Measurements from ENCODE around the gene RABL2B. TPM values are rescaled to one million over a fixed set of nuclear protein-coding genes. Genes with fewer than 3 reads are reported as not detected.

The RABL2B gene
- total RNA-seq, 1 donor from 2014 or later: 6.2 TPM

DNA sequence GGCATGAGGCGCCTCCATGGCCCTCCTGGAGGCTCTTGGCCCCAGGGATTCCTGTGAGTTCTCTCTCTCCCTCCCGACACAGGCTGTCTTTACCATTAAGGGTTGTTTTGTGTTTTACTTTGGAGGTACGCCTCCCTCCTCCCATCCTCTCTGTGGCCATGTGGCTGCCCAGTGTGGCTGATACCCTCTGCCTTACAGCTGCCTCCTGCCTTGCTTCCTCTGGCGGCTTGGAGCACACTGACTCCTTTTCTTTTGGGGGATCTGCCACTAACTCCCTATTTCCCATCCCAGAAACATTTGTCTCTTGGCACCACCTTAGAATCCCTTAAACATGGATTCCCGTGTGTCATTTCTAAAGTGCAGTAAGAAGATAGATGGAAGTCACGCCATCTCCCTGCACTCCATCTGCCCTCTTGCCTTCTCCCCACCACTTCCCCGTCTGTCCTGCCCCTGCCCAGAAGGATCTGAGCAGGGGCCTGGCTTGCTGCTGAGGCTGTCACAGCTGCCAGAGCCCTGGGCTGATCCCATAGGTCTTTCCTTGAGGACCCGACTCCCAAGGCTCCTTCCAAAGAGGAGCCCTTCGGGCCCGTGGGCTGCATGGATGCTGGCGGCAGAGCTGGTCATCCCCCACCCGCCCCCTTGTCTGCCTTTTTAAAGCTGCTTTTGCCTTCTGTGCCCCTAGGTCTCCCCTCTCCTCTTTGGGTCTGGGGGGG is 60.6 kb downstream of the RABL2B start:
- DNase-seq (ENCODE audit: low read depth in 2 of 2): no peak

DNA sequence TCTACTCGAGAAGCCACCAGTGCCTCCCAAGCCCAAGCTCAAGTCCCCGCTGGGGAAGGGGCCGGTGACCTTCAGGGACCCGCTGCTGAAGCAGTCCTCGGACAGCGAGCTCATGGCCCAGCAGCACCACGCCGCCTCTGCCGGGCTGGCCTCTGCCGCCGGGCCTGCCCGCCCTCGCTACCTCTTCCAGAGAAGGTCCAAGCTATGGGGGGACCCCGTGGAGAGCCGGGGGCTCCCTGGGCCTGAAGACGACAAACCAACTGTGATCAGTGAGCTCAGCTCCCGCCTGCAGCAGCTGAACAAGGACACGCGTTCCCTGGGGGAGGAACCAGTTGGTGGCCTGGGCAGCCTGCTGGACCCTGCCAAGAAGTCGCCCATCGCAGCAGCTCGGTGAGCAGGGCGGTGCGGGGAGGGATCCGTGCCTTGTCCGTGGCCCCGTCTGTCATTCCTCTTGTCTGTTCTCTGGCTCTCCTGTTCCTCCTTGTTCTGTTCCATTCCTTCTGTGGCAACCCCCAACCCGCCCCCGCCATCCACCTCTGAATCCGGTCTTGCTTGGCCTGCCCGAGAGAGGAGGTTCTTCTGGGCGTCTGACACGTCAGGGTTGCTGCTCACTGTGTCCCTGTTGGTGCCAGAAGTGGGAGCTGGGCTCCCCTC is 61.3 kb downstream of the RABL2B start:
- DNase-seq (ENCODE audit: low read depth in 2 of 2): no peak

DNA sequence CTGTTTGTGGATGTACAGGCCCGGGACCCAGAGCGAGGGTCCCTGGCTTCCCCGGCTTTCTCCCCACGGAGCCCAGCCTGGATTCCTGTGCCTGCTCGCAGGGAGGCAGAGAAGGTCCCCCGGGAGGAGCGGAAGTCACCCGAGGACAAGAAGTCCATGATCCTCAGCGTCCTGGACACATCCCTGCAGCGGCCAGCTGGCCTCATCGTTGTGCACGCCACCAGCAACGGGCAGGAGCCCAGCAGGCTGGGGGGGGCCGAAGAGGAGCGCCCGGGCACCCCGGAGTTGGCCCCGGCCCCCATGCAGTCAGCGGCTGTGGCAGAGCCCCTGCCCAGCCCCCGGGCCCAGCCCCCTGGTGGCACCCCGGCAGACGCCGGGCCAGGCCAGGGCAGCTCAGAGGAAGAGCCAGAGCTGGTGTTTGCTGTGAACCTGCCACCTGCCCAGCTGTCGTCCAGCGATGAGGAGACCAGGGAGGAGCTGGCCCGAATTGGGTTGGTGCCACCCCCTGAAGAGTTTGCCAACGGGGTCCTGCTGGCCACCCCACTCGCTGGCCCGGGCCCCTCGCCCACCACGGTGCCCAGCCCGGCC is 62.1 kb downstream of the RABL2B start:
- no peak for DNase-seq (ENCODE audit: low read depth in 2 of 2)

GRCh38 chr22:50720301-50721256 is 62.9 kb downstream of the RABL2B start:
- DNase-seq (ENCODE audit: low read depth in 2 of 2): no peak

DNA sequence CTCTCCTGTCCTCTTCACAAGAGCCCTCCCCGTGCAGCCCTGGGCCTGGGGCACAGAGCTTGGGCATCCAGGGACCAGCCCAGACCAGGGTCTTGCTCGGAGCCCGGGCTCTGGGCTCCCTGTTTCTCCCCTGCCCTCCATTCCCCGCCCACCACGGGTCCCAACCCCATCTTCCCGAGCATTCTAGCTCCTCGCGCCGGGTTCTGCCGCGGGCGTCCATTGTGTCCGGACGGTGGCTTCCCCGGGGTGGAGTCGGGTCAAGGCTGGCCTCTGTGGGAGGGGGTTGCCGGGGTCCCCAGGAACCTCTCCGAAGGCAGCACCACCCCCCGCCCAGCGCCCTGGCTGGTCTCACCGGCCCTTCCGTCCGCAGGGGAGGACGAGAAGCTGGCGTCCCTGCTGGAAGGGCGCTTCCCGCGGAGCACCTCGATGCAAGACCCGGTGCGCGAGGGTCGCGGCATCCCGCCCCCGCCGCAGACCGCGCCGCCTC is 63.6 kb downstream of the RABL2B start:
- no peak for DNase-seq (ENCODE audit: low read depth in 2 of 2)

DNA sequence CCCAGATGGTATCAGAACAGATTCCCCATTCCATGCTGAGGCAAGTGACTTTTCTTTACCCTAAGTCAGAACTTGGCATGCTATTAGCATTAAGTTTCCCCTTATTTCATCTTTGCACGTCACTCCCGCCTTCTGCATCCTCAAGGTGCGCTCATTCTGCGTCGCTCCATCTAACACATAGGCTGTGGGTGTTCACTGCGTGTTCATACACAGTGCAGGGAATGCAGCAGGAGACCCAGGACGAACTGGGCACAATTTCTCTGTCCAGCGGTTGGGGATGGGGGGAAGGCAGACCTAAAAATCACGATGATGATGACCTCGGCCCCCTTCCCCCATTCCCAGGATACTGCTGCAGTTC is 65.1 kb downstream of the RABL2B start:
- DNase-seq (ENCODE audit: low read depth in 2 of 2): no peak

GRCh38 chr22:50717709-50718351 is 65.6 kb downstream of the RABL2B start:
- no peak for DNase-seq (ENCODE audit: low read depth in 2 of 2)

Other genes with a start within 250 kb of the RABL2B start
- gene KLHDC7B, start 237.7 kb downstream of the RABL2B start, total RNA-seq: not detected in 2 replicates
- gene SYCE3, start 220.7 kb downstream of the RABL2B start, total RNA-seq: not detected in 2 replicates
- gene CPT1B, start 205.2 kb downstream of the RABL2B start, total RNA-seq: 1.5 and 5.2 TPM in 2 replicates
- gene CHKB, start 200.8 kb downstream of the RABL2B start, total RNA-seq: 20.5 and 25.4 TPM in 2 replicates
- gene MAPK8IP2, start 182.8 kb downstream of the RABL2B start, total RNA-seq: 0.20 and 0.22 TPM in 2 replicates
- 8.7 and 11.3 TPM in 2 replicates for gene ARSA, start 155.5 kb downstream of the RABL2B start, total RNA-seq
- 7.6 and 11.5 TPM in 2 replicates for gene SHANK3, start 110.8 kb downstream of the RABL2B start, total RNA-seq
- under 0.01 and 0.20 TPM in 2 replicates for gene ACR, start 45.4 kb downstream of the RABL2B start, total RNA-seq